NB4 (cell line): ENCODE measurements around the gene MPZL1.

Source experiments
- DNase-seq: peaks from one replicate; pipeline ENCODE4 v3.0.0; 2010; ENCODE audit warnings: low read depth
- H3K4me3 ChIP-seq: one replicate; pipeline ENCODE4 v1.5.1; 2011; ENCODE audit warnings: mild to moderate bottlenecking, low read depth, low read length, moderate library complexity
- MAX ChIP-seq: IDR thresholded peaks from 2 replicates; pipeline ENCODE4 v1.6.1; 2011; ENCODE audit warnings: low read depth, low read length
- MYC ChIP-seq: IDR thresholded peaks from 2 replicates; pipeline ENCODE4 v1.6.1; 2011; ENCODE audit warnings: low read depth, low read length
- POLR2A ChIP-seq: IDR thresholded peaks from 2 replicates; pipeline ENCODE4 v1.6.1; 2011; ENCODE audit warnings: mild to moderate bottlenecking; ENCODE audit not compliant: insufficient read length; ENCODE audit errors: extremely low read depth
- TF ChIP-seq, protein P1 (sequence below): IDR thresholded peaks from one replicate; pipeline ENCODE4 v1.5.1; 2012; ENCODE audit warnings: low read depth, low read length

MPZL1 gene

GRCh38 chr1:167770127-167770526 is 48.3 kb downstream of the MPZL1 start:
- DNase-seq, result no peak
- no peak overlapping the region for H3K4me3 ChIP-seq
- TF ChIP-seq MYC, result no peak
- TF ChIP-seq, protein P1, sequence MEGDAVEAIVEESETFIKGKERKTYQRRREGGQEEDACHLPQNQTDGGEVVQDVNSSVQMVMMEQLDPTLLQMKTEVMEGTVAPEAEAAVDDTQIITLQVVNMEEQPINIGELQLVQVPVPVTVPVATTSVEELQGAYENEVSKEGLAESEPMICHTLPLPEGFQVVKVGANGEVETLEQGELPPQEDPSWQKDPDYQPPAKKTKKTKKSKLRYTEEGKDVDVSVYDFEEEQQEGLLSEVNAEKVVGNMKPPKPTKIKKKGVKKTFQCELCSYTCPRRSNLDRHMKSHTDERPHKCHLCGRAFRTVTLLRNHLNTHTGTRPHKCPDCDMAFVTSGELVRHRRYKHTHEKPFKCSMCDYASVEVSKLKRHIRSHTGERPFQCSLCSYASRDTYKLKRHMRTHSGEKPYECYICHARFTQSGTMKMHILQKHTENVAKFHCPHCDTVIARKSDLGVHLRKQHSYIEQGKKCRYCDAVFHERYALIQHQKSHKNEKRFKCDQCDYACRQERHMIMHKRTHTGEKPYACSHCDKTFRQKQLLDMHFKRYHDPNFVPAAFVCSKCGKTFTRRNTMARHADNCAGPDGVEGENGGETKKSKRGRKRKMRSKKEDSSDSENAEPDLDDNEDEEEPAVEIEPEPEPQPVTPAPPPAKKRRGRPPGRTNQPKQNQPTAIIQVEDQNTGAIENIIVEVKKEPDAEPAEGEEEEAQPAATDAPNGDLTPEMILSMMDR, result no peak
- no peak for TF ChIP-seq POLR2A
- TF ChIP-seq MAX, result no peak

DNA sequence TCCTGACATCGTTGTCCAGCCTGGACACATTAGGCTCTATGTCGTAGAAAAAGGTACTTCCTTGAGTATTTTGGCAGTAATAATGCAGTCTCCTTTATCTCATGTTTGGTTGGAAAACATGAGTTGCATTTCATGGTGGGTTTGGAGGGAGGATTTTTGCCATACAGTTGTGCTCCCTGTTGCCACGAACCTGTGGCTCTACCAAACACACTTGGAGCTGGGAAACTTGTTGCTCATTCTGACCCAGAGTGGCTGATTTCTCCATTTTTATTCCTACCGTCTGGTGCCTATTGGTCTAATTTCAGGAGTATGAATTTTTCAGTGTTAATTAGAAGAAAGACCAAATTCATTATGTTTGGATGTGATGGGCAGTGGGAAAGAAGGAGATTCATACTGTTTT is 50.7 kb downstream of the MPZL1 start:
- TF ChIP-seq POLR2A (no peak), MYC (no peak), MAX (no peak)
- TF ChIP-seq, protein P1, result no peak
- no peak overlapping the region for H3K4me3 ChIP-seq
- no peak for DNase-seq

- no peak for DNase-seq
- no peak for TF ChIP-seq MAX
- no peak for TF ChIP-seq POLR2A
- TF ChIP-seq, protein P1, result no peak
- TF ChIP-seq MYC, result no peak
- H3K4me3 ChIP-seq, result no peak overlapping the region
These were observed 51.7 kb downstream of the MPZL1 start for GRCh38 chr1:167773516-167773915.

DNA sequence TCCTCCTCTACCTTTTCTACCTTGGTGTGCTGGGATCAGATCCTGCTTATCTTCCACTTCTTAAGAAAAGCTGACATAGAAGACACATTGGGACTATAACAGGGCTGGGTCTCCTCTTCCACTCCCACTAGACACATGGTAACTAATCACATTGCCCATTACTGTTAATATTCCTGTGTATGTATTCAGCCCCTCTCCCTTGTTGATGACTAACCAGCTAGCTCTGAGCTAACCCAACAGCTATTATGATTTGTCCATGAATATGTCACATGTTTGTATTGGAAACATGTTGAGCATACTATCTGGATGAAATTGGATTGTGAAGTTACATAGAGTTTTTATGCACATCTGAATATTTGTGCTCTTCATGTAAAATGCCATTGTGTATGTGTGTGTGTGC is 52.9 kb downstream of the MPZL1 start:
- TF ChIP-seq POLR2A (no peak), MAX (no peak), MYC (no peak)
- TF ChIP-seq, protein P1, result no peak
- H3K4me3 ChIP-seq, result no peak overlapping the region
- DNase-seq, result no peak

DNA sequence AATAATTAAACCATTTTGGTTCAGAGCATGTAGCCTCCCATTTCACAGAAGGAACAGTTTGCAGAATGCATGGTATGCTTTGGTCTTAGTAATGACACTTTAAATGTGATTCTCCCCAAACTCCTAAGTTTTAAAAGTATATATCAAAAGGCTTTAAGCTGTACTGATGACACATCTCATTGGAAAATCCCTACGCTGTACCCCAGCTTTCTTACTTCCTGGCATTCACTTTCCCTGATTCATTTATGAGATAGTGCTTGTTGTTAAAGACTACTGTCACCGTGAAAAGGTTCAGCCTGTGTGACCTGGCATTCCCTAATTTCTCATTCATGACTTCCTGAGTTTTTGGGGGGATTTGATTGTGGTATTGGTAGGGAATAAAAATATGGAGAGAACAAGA is 53.4 kb downstream of the MPZL1 start:
- TF ChIP-seq POLR2A (no peak), MYC (no peak), MAX (no peak)
- TF ChIP-seq, protein P1, result no peak
- no peak for DNase-seq
- no peak overlapping the region for H3K4me3 ChIP-seq

- TF ChIP-seq, protein P1, result no peak
- TF ChIP-seq POLR2A, result no peak
- TF ChIP-seq MAX, result no peak
- TF ChIP-seq MYC, result no peak
- no peak overlapping the region for H3K4me3 ChIP-seq
- no peak for DNase-seq
These were observed 54.4 kb downstream of the MPZL1 start for GRCh38 chr1:167776151-167776550.
